Lower leg skin (tissue), 3 donors: ENCODE results near the gene LILRB3.

Experiments
- POLR2A ChIP-seq, 2 donors: fragments of 450-650 bp; IDR thresholded peaks; one replicate each; pipeline ENCODE4 v1.6.1; 2016 to 2017; ENCODE audit warnings: antibody characterized with exemption in 2 of 2, mild to moderate bottlenecking in 1 of 2, moderate library complexity in 1 of 2
- TF ChIP-seq, protein P1 (sequence below), 3 donors: fragments of 450-650 bp; IDR thresholded peaks; one replicate each; pipeline ENCODE4 v1.5.1; 2016; ENCODE audit warnings: antibody characterized with exemption in 3 of 3, mild to moderate bottlenecking in 3 of 3, moderate library complexity in 2 of 3

DNA sequence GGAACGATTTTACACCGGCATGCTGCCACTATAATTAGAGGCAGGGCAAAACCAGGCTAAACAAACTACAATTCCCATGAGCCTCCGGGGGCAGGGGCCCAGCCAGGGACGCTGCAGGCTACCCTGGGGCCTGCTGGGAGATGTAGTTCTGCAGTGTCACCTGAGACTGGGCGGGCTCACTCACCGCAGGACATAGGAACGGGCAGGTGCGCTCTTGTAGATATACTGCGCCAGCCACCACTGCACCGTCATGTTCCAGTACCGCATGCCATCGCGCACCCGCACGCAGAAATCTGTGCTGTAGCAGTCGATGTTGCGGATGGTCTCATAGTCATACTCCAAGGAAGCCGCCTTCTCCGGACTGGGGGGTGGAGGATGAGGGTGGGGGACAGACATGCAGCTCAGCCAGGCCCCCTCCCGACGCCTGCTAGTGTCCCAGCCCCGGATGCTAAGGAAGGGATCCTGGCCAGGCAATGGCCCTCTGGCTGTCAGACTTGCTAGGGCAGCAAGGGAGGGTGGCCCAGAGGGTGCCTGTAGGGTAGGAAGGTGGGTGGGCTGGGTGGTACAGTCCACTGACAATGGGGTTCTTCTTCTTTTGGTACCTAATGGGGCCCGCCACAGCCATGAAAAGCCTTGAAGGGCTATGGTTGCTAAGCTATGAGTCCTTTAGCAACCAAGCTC, 44.1 kb downstream of the LILRB3 start:
- TF ChIP-seq, protein P1, sequence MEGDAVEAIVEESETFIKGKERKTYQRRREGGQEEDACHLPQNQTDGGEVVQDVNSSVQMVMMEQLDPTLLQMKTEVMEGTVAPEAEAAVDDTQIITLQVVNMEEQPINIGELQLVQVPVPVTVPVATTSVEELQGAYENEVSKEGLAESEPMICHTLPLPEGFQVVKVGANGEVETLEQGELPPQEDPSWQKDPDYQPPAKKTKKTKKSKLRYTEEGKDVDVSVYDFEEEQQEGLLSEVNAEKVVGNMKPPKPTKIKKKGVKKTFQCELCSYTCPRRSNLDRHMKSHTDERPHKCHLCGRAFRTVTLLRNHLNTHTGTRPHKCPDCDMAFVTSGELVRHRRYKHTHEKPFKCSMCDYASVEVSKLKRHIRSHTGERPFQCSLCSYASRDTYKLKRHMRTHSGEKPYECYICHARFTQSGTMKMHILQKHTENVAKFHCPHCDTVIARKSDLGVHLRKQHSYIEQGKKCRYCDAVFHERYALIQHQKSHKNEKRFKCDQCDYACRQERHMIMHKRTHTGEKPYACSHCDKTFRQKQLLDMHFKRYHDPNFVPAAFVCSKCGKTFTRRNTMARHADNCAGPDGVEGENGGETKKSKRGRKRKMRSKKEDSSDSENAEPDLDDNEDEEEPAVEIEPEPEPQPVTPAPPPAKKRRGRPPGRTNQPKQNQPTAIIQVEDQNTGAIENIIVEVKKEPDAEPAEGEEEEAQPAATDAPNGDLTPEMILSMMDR (IDR thresholded peaks at IDR 0.05) = no peak
- no peak for TF ChIP-seq POLR2A (IDR thresholded peaks at IDR 0.05)
